ENCODE results near the gene TRIP13. TPM values are rescaled to one million over a fixed set of nuclear protein-coding genes. Genes with fewer than 3 reads are reported as not detected.

Gene TRIP13
- total RNA-seq, 2 donors from 2014 or later, result 1.0 to 2.6 TPM

GRCh38 chr5:885529-885928, 7.2 kb upstream of the TRIP13 start:
- no peak overlapping the region for H3K27ac Mint-ChIP-seq
- no peak overlapping the region for H3K4me3 Mint-ChIP-seq
- H3K9me3 ChIP-seq (ENCODE audit: control insufficient read depth, low read length, poor library complexity, severe bottlenecking), result no peaks in the 10 kb centered on the region
- ATAC-seq (no peak), DNase-seq (no peak)
- H3K4me1 Mint-ChIP-seq, result peaks cover 9% of the 10 kb centered on the region
- no peaks in the 10 kb centered on the region for H3K27me3 Mint-ChIP-seq
- H3K36me3 Mint-ChIP-seq (ENCODE audit: low read depth), result peaks cover 13% of the 10 kb centered on the region

- Mint-ChIP-seq H3K27me3 (no peaks in the 10 kb centered on the region), H3K27ac (no peak overlapping the region), H3K36me3 (ENCODE audit: low read depth) (peaks cover 9% of the 10 kb centered on the region), H3K4me3 (no peak overlapping the region), H3K4me1 (peaks cover 9% of the 10 kb centered on the region)
- no peak for ATAC-seq
- DNase-seq, result no peak
- H3K9me3 ChIP-seq (ENCODE audit: control insufficient read depth, low read length, poor library complexity, severe bottlenecking), result no peaks in the 10 kb centered on the region
Measured at GRCh38 chr5:886036-886435, 6.6 kb upstream of the TRIP13 start.

- DNase-seq (no peak), ATAC-seq (no peak)
- Mint-ChIP-seq H3K36me3 (ENCODE audit: low read depth) (peaks cover 12% of the 10 kb centered on the region), H3K27ac (peak overlapping the region; percentile 34), H3K27me3 (no peaks in the 10 kb centered on the region), H3K4me3 (no peak overlapping the region), H3K4me1 (peaks cover 14% of the 10 kb centered on the region)
- H3K9me3 ChIP-seq (ENCODE audit: control insufficient read depth, low read length, poor library complexity, severe bottlenecking), result no peaks in the 10 kb centered on the region
Measured at GRCh38 chr5:886716-887325, 5.9 kb upstream of the TRIP13 start.

GRCh38 chr5:887947-888637, 4.6 kb upstream of the TRIP13 start:
- Mint-ChIP-seq H3K27me3 (no peaks in the 10 kb centered on the region), H3K27ac (peak overlapping the region; percentile 83), H3K4me3 (peak overlapping the region; percentile 33), H3K36me3 (ENCODE audit: low read depth) (peaks cover 6% of the 10 kb centered on the region), H3K4me1 (peaks cover 12% of the 10 kb centered on the region)
- no peak for ATAC-seq
- no peak for DNase-seq
- no peaks in the 10 kb centered on the region for H3K9me3 ChIP-seq (ENCODE audit: control insufficient read depth, low read length, poor library complexity, severe bottlenecking)

GRCh38 chr5:888638-889035, 4.0 kb upstream of the TRIP13 start:
- Mint-ChIP-seq H3K4me3 (peak overlapping the region; percentile 33), H3K27me3 (no peaks in the 10 kb centered on the region), H3K27ac (peak overlapping the region; percentile 83), H3K4me1 (peaks cover 12% of the 10 kb centered on the region), H3K36me3 (ENCODE audit: low read depth) (peaks cover 6% of the 10 kb centered on the region)
- H3K9me3 ChIP-seq (ENCODE audit: control insufficient read depth, low read length, poor library complexity, severe bottlenecking), result no peaks in the 10 kb centered on the region
- ATAC-seq (peak; percentile 41), DNase-seq (no peak)

- H3K4me3 Mint-ChIP-seq, result peak overlapping the region; percentile 41
- H3K36me3 Mint-ChIP-seq (ENCODE audit: low read depth), result peaks cover 6% of the 10 kb centered on the region
- peak overlapping the region; percentile 83 for H3K27ac Mint-ChIP-seq
- peaks cover 12% of the 10 kb centered on the region for H3K4me1 Mint-ChIP-seq
- ATAC-seq (no peak), DNase-seq (no peak)
- H3K27me3 Mint-ChIP-seq, result no peaks in the 10 kb centered on the region
- H3K9me3 ChIP-seq (ENCODE audit: control insufficient read depth, low read length, poor library complexity, severe bottlenecking), result no peaks in the 10 kb centered on the region
Measured at GRCh38 chr5:889075-889710, 3.5 kb upstream of the TRIP13 start.

GRCh38 chr5:891117-891836, 1.4 kb upstream of the TRIP13 start:
- Mint-ChIP-seq H3K27ac (peak overlapping the region; percentile 98), H3K27me3 (no peaks in the 10 kb centered on the region), H3K36me3 (ENCODE audit: low read depth) (peaks cover 6% of the 10 kb centered on the region), H3K4me3 (peak overlapping the region; percentile 86), H3K4me1 (peaks cover 12% of the 10 kb centered on the region)
- ATAC-seq (no peak), DNase-seq (no peak)
- no peaks in the 10 kb centered on the region for H3K9me3 ChIP-seq (ENCODE audit: control insufficient read depth, low read length, poor library complexity, severe bottlenecking)

- Mint-ChIP-seq H3K36me3 (ENCODE audit: low read depth) (peaks cover 5% of the 10 kb centered on the region), H3K4me1 (peaks cover 12% of the 10 kb centered on the region), H3K27ac (peak overlapping the region; percentile 98), H3K27me3 (no peaks in the 10 kb centered on the region), H3K4me3 (peak overlapping the region; percentile 86)
- ATAC-seq (peak; percentile 3), DNase-seq (no peak)
- H3K9me3 ChIP-seq (ENCODE audit: control insufficient read depth, low read length, poor library complexity, severe bottlenecking), result no peaks in the 10 kb centered on the region
Measured at GRCh38 chr5:891837-892393, 769 bp upstream of the TRIP13 start.

GRCh38 chr5:893137-893506, 438 bp downstream of the TRIP13 start:
- no peak for DNase-seq
- Mint-ChIP-seq H3K27ac (peak overlapping the region; percentile 27), H3K36me3 (ENCODE audit: low read depth) (peaks cover 3% of the 10 kb centered on the region), H3K4me3 (peak overlapping the region; percentile 43), H3K4me1 (peaks cover 9% of the 10 kb centered on the region), H3K27me3 (no peaks in the 10 kb centered on the region)
- no peaks in the 10 kb centered on the region for H3K9me3 ChIP-seq (ENCODE audit: control insufficient read depth, low read length, poor library complexity, severe bottlenecking)
- no peak for ATAC-seq

GRCh38 chr5:893711-894110, 1.0 kb downstream of the TRIP13 start:
- H3K4me1 Mint-ChIP-seq, result peaks cover 5% of the 10 kb centered on the region
- H3K27ac Mint-ChIP-seq, result peak overlapping the region; percentile 27
- DNase-seq (no peak), ATAC-seq (no peak)
- H3K9me3 ChIP-seq (ENCODE audit: control insufficient read depth, low read length, poor library complexity, severe bottlenecking), result no peaks in the 10 kb centered on the region
- no peaks in the 10 kb centered on the region for H3K27me3 Mint-ChIP-seq
- H3K4me3 Mint-ChIP-seq, result peak overlapping the region; percentile 43
- peaks cover 3% of the 10 kb centered on the region for H3K36me3 Mint-ChIP-seq (ENCODE audit: low read depth)

GRCh38 chr5:900781-901180, 8.1 kb downstream of the TRIP13 start:
- H3K27me3 Mint-ChIP-seq, result no peaks in the 10 kb centered on the region
- ATAC-seq (no peak), DNase-seq (no peak)
- no peaks in the 10 kb centered on the region for H3K4me1 Mint-ChIP-seq
- H3K27ac Mint-ChIP-seq, result no peak overlapping the region
- no peak overlapping the region for H3K4me3 Mint-ChIP-seq
- H3K9me3 ChIP-seq (ENCODE audit: control insufficient read depth, low read length, poor library complexity, severe bottlenecking), result no peaks in the 10 kb centered on the region
- no peaks in the 10 kb centered on the region for H3K36me3 Mint-ChIP-seq (ENCODE audit: low read depth)

- Mint-ChIP-seq H3K4me3 (no peak overlapping the region), H3K4me1 (no peaks in the 10 kb centered on the region), H3K27me3 (no peaks in the 10 kb centered on the region), H3K36me3 (ENCODE audit: low read depth) (no peaks in the 10 kb centered on the region), H3K27ac (peak overlapping the region; percentile 65)
- no peaks in the 10 kb centered on the region for H3K9me3 ChIP-seq (ENCODE audit: control insufficient read depth, low read length, poor library complexity, severe bottlenecking)
- no peak for ATAC-seq
- no peak for DNase-seq
Measured at GRCh38 chr5:902129-902916, 9.6 kb downstream of the TRIP13 start.

Measured in T-helper 17 cell (primary cell).